ENCODE data around the gene KLHL12.
"Not testable (repeated sequence)": the region's sequence is repeated elsewhere in the genome, so short reads cannot be mapped to it uniquely, and the experiment has no call there.

Gene KLHL12

DNA sequence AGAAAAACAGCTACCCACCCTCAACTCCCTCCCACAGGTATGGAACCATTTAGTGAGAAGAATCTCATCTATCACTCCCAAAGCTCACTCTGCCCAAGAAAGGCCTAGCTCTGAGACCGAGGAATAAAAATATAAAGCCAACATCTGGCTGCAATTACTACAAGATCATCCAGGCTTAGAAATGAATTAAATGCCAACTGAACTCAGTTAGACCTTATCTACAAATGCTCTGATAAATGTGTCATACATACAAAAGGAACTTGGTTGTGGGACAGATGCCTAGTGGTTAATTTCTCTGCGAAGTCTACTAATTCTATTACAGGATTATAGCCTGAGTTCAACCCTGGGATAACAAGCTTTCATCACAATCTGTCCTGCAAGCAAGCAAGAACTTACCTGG, 24.4 kb upstream of the KLHL12 start:
- no peak for DNase-seq (ENCODE audit: low spot score)

DNA sequence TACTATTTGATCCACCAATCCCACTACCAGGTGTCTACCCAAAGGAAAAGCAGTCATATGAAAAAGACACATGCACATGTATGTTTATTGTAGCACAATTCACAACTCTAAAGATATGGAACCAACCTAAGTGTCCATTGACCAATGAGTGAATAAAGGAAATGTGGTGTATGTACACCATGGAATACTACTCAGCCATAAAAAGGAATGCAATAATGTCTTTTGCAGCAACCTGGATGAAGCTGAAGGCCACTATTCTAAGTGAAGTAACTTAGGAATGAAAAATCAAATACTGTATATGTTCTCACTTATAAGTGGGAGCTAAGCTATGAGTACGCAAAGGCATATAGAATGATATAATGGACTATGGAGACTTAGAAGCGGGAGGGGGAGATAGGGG, 18.4 kb upstream of the KLHL12 start:
- no peak for DNase-seq (ENCODE audit: low spot score)

DNA sequence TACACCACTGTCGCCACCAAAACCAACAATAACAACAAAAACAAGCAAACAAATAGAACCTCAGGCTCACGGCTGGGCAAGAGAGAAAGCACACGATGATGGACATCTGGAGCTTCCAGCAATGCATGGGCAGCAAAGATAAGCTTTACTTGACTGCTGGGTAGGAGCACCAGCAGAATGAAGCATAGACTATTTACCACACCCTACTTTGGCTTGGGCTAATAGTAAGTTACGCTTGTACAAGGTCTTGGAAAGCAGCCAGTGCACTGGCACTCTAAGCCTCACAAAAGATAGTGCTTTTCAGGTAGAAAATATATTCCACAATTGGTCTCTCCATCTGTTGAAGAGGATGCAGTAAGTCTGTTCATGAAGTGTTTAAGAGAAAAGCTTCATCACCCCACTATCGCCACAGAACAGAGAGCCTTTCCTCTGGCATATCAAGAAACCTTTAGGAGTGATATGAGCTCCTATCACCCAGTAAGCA, 17.4 kb upstream of the KLHL12 start:
- DNase-seq (ENCODE audit: low spot score): no peak

DNA sequence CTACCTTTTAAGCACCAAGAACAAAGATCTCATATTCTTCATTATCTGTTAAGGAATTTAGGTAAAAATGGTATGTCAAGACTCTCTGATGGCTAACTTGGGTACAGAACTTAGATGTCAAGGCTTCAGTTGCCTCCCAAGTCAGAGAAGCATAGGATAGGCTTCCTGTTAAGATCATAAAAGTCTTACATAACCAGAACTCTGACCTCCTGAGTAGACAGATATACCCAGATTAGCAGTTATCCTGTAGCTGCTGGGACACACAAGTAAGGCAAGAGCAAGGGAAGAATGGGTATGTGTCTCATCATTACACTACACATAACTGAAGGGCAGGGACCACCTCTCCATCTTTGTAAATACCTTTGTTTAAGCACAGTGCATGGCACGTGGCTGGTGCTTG, 15.4 kb upstream of the KLHL12 start:
- DNase-seq (ENCODE audit: low spot score): no peak

DNA sequence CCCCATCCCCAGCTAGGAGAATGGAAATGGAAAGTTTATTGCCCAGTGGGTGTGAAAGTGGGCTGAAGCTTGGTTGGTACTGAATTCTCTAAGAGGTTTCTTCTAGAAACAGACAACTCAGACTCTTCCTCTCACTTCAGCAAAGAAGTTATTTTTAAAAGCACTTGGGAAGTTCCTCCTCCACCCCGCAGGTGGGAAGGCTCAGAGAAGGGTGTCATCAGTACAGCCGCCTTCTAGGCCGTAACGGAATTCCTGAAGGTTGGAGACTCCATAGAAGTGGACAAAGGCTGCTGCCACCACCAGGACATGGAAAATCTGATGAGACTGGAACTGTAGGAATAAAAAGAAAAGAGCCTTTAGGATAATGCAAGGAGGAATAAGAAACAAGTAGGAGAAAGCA, 14.3 kb upstream of the KLHL12 start:
- no peak for DNase-seq (ENCODE audit: low spot score)

DNA sequence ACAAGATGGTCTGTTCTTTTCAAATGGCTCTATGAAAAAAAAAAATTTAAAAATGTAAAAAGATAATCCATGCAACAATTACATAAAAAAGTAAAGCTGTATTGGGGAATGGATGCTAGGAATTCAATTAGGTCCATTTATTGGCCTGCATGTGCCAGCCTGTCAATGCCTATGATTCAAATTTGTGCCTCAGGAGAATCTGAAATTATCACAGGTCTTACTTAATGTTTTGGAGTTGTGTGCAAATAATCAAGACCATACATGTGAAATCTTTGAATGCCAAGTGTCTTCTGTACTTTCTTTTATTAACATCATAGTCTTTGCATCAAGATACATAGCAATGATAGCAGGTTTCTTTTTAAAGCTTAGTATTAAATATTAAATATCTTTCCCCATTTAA, 13.5 kb upstream of the KLHL12 start:
- no peak for DNase-seq (ENCODE audit: low spot score)

DNA sequence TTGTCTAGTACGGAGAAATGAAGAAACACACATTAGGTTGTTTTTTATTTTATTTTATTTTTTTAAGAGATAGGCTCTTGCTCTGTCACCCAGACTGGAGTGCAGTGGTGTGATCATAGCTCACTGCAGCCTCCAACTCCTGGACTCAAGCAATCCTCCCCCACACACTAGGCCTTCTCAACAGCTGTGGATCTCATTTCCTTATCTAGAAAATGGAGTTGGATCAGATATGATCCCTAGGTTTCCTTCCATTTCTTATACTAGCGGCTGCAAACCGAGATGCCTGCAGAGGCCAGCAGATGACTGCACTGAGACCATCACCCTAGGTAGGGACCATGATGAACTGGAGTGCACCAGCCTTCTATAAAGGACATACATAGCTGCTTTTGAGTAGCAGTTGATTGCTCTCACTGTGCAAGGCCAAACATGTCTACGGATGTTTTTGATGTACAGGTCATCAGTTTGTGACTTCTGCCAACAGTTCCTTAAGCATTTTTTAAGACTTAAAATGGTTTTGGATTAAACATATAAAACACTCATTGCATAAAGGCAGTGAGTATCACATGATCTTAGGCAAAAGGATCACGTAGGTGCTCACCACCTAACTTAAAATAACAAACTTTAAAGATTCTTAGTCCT, 11.4 kb upstream of the KLHL12 start:
- DNase-seq (ENCODE audit: low spot score): no peak

DNA sequence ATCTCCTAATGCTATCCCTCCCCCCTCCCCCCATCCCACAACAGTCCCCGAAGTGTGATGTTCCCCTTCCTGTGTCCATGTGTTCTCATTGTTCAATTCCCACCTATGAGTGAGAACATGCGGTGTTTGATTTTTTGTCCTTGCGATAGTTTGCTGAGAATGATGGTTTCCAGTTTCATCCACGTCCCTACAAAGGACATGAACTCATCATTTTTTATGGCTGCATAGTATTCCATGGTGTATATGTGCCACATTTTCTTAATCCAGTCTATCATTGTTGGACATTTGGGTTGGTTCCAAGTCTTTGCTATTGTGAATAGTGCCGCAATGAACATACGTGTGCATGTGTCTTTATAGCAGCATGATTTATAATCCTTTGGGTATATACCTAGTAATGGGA, 9.4 kb upstream of the KLHL12 start:
- not testable (repeated sequence) for DNase-seq (ENCODE audit: low spot score)

DNA sequence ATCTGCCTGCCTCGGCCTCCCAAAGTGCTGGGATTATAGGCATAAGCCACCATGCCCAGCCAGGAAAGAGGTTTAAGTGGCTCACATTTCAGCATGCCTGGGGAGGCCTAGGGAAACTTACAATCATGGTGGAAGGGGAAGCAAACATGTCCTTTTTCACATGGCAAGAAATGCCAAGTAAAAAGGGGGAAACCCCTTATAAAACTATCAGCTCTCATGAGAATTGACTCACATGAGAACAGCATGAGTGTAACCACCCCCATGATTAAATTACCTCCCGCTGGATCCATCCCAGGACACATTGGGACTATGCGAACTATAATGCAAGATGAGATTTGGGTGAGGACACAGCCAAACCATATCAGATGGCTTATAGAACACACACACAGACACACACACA, 8.8 kb upstream of the KLHL12 start:
- no peak for DNase-seq (ENCODE audit: low spot score)

DNA sequence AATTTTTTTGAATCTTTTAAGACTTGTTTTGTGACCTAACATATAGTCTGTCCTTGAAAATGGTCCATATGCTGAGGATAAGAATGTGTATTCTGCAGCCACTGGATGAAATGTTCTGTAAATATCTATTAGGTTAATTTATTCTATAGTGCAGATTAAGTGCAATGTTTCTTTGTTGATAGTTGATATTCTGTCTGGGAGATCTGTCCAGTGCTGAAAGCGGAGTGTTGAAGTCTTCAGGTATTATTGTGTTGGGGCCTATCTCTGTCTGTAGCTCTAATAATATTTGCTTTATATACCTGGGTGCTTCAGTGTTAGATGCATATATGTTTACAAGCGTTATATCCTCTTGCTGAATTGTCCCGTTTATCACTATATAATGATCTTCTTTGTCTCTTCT, 7.7 kb upstream of the KLHL12 start:
- DNase-seq (ENCODE audit: low spot score): no peak

DNA sequence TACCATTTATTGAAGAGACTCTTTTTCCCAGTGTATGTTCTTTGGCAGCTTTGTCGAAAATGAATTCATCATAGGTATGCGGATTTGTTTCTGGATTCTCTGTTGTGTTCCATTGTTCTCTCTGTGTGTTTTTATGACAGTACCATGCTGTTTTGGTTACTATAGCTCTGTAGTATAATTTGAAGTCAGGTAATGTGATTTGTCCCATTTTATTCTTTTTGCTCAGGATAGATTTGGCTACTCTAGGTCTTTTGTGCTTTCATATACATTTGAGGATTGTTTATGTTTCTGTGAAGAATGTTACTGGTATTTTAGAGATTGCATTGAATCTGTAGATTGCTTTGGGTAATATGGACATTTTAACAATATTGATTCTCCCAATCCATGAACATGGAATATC, 5.4 kb upstream of the KLHL12 start:
- DNase-seq (ENCODE audit: low spot score): no peak

DNA sequence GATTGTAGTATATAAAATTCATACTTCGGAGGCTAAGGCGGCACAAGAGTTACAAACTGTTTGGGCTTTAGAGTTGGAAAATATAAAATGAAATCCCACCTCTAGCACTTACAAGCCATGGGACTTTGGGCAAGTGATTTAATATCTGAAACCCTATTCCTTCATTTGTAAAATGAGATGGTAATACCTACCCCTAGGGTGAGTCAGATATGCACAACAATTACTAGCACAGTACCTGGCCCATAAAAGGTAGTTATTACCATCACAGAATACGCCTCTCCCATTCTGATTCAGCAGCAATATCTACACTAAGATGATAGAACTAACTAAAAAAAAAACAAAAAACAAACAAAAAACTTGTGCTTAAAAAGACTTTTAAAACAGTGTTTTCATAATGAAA, 3.5 kb downstream of the KLHL12 start:
- DNase-seq (ENCODE audit: low spot score): no peak

DNA sequence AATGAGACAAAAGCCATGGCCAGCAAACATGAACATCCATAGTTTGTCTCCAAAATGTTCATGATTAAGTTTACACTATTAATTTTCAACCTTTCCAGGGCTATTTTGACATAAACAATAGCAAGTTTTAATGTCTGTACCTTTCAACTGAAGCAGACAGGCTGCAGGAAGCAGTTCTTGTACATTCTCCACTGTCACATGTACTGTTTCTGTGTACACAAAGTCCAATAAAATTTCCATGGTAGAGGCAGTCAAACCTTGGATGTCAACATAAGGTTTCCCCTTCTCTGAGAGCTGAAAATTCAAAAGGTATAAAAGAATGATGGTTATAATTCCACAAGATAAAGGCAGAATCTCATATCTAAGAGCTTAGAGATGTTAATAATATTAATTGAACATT, 7.4 kb downstream of the KLHL12 start:
- DNase-seq (ENCODE audit: low spot score): no peak

DNA sequence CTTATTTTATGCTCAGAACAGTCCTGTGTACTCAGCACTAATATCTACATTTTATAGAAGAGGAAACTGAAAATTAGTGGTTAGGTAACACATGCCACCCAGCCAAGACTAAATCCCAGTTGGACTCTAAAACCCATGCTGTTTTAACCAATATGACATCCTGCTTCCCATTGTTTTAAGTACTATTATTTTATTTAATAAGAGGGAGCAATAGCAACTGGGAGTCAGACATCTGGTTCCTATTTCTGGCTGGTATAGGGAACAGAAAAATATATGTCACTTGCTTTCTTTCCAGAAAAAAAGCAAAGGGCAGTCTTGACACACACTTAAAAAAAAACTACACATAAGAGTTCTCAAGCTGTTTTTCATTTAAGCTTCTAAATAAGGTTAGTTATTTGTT, 11.9 kb downstream of the KLHL12 start:
- DNase-seq (ENCODE audit: low spot score): no peak

DNA sequence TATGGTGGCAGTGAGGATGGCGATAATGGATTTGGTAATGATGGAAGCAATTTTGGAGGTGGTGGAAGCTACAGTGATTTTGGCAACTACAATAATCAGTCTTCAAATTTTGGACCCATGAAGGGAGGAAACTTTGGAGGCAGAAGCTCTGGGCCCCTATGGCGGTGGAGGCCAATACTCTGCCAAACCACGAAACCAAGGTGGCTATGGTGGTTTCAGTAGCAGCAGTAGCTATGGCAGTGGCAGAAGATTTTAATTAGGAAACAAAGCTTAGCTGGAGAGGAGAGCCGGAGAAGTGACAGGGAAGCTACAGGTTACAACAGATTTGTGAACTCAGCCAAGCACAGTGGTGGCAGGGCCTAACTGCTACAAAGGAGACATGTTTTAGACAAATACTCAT, 14.6 kb downstream of the KLHL12 start:
- not testable (repeated sequence) for DNase-seq (ENCODE audit: low spot score)

DNA sequence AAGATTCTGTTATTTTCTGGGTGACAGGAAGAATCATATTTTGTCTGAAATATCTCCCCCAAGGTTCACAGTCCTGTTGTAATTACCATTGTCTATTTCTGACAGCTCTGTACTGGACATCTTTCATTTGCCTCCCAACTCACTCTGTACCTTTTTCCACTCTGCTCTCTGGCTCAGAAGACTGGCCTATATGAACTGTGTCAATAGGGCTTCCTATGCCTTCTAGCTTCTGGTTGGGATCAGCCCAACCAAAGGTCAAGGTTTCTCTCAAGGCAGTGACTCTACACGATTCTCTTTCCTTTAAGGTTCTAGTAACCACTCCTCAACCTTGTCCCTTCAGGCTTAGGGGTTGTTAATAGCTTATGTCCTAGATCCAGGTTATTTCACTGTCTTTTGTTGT, 17.5 kb downstream of the KLHL12 start:
- no peak for DNase-seq (ENCODE audit: low spot score)

DNA sequence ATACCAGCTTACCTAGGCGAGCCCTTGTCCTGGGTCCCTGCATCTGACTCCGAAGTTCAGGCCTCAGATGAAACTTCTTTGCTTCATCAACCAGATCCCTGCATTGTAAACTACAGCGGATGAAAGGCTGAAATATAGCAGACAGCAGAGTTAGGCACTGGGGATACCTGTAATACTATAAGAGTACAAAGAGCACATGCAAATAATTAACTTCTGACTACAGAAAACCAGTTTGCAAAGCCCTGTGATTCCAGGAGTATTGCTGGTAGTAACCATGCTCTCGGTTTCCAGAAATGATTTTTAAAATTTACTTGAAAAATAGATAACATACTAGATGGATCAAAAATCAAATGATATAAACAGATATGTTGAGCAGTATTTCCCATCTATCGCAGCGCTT, 18.0 kb downstream of the KLHL12 start:
- DNase-seq (ENCODE audit: low spot score): no peak

DNA sequence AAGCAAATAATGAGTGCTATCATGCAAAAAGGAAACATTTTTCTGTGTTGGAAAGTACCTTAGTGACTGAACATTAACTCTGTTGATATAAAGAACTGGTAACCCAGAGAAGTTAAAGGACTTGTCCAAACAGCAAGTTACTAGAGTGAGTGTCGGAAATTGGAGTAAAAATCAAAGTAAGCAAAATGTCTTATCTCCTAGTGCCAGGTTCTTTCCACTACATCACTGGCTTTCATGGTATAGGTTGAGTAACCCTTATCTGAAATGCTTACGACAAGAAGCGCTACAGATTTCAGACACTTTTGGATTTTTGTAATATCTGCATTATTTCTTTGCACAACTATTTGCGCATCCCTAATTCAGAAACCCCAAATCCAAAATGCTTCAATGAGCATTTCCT, 21.7 kb downstream of the KLHL12 start:
- DNase-seq (ENCODE audit: low spot score): no peak

DNA sequence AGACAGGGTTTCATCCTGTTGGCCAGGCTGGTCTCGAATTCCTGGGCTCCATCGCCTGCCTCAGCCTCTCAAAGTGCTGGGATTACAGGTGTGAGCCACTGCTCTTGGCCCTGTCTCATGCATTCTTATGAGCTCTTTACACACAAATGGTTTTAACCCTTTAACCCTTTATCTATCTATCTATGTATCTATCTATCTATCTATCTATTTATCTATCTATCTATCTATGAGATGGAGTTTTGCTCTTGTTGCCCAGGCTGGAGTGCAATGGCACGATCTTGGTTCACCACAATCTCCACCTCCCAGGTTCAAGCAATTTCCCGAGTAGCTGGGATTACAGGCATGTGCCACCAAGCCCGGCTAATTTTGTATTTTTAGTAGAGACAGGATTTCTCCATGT, 23.2 kb downstream of the KLHL12 start:
- not testable (repeated sequence) for DNase-seq (ENCODE audit: low spot score)

DNA sequence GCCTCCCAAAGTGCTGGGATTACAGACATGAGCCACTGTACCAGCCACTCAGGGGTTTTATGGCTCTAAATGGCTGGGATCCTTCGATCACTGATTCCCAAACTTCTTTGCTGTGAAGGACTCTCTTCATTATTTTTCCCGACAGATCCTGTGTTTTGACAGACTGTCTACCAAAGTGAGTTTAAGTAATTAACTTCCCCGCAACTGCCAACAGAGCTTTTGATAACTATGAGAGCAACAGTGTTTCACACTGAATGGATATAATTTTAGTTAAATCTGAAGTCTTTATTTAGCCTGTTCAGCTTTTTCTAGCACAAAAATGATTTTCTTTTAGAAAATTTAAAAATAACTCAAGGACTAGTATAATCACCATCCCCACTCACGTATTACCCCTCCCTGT, 25.5 kb downstream of the KLHL12 start:
- no peak for DNase-seq (ENCODE audit: low spot score)

DNA sequence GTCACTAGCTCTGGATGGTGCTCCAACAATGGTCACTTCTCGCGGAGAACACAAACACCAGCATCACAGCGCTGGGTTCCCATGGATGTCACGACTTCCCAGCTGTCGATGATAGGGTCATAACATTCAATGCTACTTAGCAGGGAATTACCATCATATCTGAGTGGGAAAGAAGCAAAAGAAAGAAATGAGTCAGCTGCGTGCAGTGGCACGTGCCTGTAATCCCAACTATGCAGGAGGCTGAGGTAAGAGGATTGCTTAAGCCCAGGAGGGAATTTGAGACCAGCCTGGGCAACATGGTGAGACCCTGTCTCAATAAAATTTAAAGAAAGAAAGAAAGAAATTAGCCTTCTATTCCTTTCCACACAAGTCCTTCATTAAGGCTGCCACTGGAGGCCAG, 34.5 kb downstream of the KLHL12 start:
- no peak for DNase-seq (ENCODE audit: low spot score)

DNA sequence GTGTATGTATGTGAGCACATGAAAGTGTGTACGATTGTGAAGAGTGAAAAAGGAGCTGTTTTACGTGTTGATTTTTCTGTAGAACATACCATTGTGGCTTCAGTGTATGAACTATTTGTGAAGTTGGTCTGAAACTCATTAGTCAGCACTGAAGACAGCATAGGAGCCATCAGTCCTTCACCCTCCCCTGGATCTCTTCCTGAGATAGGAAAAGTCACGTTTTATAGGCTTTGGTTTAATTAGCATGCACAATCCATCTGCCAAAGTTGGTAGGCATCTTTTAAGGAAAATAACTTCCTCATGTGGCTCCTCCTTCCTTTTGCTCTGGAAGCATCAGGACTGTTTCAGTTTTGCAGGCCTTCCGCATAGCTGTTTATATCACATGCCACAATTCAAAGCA, 36.6 kb downstream of the KLHL12 start:
- no peak for DNase-seq (ENCODE audit: low spot score)

DNA sequence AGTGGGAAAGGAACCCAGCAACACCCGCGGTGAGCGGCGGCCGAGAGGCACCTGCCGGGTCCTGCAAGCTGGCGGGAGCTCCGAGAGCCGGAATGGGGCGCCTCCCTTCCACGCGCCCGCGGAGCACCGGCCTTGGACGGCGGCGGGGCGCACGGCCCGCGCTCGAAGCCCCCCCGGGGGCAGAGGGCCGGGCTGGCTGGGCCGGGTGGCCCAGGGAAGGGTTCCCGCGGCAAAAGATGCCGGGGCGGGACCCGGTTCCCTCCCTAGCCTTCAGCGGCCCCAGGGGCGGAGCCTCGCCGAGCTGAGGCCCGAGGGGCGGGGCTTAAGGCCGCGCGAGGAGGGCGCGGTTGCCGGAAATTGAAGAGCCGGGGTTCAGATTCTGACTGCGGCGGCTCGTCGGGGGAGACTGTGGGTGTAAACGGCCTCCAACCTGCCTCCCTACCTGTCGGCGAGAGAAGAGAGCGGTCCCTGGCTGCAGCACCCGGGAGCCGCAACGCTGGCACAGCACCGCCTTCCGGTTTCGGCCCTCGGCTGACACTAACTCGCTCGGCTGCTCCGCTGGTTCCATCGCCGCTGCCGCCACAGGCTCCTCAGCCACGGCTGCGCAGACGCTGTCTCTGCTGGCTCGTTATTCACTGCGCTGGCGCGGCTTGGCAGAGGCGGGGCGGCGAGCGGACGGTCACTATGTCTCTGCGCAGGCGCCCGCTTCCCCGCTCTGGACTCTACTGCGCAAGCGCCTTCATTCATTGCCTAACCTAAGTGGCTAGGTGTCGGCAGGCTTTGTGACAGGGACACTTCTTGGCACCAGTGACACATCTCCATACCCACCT, 38.3 kb downstream of the KLHL12 start, which contains the start of gene RABIF:
TSS of gene RABIF (minus strand) at position 619 of the 830 bp plus-strand sequence. CDS start at position 568, 51 bp downstream.
- peak; percentile 92 for DNase-seq (ENCODE audit: low spot score)

DNA sequence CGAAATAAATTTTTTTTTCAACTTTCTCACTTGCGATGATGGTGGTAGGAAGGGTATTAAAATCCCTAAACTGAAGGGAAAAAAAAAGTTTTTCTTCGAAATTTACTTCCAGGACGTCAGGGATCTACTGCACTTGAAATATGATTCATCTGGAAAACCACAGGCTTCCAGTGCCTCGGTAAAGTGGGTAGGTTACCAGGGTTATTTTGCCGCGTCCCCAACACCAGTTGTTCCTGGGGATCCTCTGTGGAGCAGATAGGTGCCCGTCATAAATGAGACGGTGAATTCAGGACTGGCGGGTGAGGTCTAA, 38.9 kb downstream of the KLHL12 start:
- DNase-seq (ENCODE audit: low spot score): no peak
